ENCODE measurements around the gene BEST1.

GRCh38 chr11:61996933-61997332 is 46.8 kb downstream of the BEST1 start:
- TF ChIP-seq CTCF (IDR thresholded peaks at IDR 0.05) (no peak), POLR2A (IDR thresholded peaks at IDR 0.05) (no peak), EP300 (IDR thresholded peaks at IDR 0.05) (no peak)

All from tibial nerve (tissue), 4 donors.